Osteoblast (primary cell): Measurements from ENCODE around the gene ZNF506. TPM values are rescaled to one million over a fixed set of nuclear protein-coding genes. Genes with fewer than 3 reads are reported as not detected.
"Not testable (repeated sequence)": the region's sequence is repeated elsewhere in the genome, so short reads cannot be mapped to it uniquely, and the experiment has no call there.

Experiments used
- DNase-seq: peaks from one replicate; pipeline ENCODE4 v3.0.0; 2011; ENCODE audit warnings: low spot score, mixed read lengths; ENCODE audit not compliant: insufficient read length; ENCODE audit errors: missing footprints
- H2AFZ ChIP-seq: 2 replicates; pipeline ENCODE4 v1.6.0; 2011; ENCODE audit warnings: mild to moderate bottlenecking, low read length
- H3K27ac ChIP-seq: 2 replicates; pipeline ENCODE4 v1.5.1; 2011; ENCODE audit warnings: mild to moderate bottlenecking, low read depth, low read length, moderate library complexity
- H3K27me3 ChIP-seq: 2 replicates; pipeline ENCODE4 v1.6.0; 2012; ENCODE audit warnings: mild to moderate bottlenecking, control low read depth, inconsistent platforms, low read length, moderate library complexity; ENCODE audit not compliant: insufficient read depth
- H3K36me3 ChIP-seq: 2 replicates; pipeline ENCODE4 v1.5.1; 2011; ENCODE audit warnings: mild to moderate bottlenecking, low read length, control low read depth, moderate library complexity; ENCODE audit not compliant: insufficient read depth
- H3K4me1 ChIP-seq: 2 replicates; pipeline ENCODE4 v1.5.1; 2011; ENCODE audit warnings: mild to moderate bottlenecking, low read length, control low read depth, moderate library complexity; ENCODE audit not compliant: insufficient read depth
- H3K4me2 ChIP-seq: 2 replicates; pipeline ENCODE4 v1.6.0; 2011; ENCODE audit warnings: mild to moderate bottlenecking, low read length; ENCODE audit not compliant: insufficient read depth
- H3K4me3 ChIP-seq: fragments of 200-600 bp; sonication (generic); 3 replicates; pipeline ENCODE4 v1.5.1; 2012; ENCODE audit warnings: mild to moderate bottlenecking, low read length, inconsistent platforms; ENCODE audit not compliant: insufficient read depth
- H3K79me2 ChIP-seq: 2 replicates; pipeline ENCODE4 v1.6.0; 2012; ENCODE audit warnings: mild to moderate bottlenecking, low read length, control low read depth, inconsistent platforms; ENCODE audit not compliant: insufficient read depth
- H3K9me3 ChIP-seq: 2 replicates; pipeline ENCODE4 v1.5.1; 2011; ENCODE audit warnings: low read depth, low read length, control low read depth
- H4K20me1 ChIP-seq: 2 replicates; pipeline ENCODE4 v1.6.0; 2012; ENCODE audit warnings: mild to moderate bottlenecking, low read length, control low read depth; ENCODE audit not compliant: insufficient read depth
- total RNA-seq: library from RNA; depleted of rRNA; stranded (reverse); fragments of >200 nt; gene quantifications from 2 replicates; pipeline ENCODE4 v1.2.3, GENCODE V29; 2012
- TF ChIP-seq, protein P1 (sequence below): IDR thresholded peaks from 2 replicates; pipeline ENCODE4 v1.5.1; 2011; ENCODE audit warnings: mild to moderate bottlenecking, low read depth, low read length, moderate library complexity; ENCODE audit errors: extremely low read depth

Gene ZNF506
- total RNA-seq, 1 donor: 14.8 TPM

DNA sequence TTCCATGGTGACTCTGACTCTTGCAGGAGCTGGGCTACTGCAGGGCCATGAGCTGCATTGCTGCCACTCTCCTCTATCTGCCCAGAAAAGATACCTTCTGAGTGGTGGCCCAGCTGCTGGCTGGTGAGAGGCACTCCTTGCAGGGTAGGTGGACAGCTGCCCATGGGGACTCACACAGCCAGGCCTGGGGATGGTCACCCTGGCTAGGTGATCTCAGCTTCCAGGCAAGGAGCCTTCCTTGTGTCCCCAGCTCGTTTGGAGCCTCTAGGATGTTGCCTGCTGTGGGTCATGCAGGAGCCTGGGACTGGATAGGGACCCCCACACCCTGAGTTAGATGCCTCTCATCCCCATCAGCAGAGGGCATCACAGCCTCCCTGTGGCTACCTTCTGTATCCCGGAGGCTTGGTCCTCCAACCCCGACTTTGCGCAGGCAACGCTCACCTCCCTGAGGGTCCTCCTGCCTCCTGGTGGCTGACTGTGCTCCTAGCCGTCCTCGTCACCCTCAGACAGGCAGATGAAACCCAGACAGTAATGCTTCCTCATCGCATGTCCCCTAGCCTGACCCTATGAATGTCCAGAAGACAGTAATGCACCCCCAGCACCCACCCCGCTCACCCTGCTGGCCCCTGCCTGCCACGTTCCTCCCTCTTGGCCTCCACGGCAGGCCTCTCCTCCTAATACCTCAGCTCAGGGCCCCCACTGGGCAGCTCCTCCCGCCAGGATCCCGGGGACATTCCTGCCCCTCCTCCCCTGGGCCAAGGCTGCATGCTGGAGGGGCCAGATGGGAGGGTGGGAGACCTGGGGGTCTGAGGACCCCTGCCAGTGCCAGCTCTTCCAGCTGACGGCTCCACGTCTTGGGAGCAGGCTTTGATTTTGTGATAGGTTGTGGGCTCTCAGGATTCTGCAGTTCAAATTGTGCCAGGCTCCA, 75.0 kb downstream of the ZNF506 start:
- no peak overlapping the region for H3K27ac ChIP-seq
- no peaks in the 10 kb centered on the region for H3K36me3 ChIP-seq
- no peaks in the 10 kb centered on the region for H3K79me2 ChIP-seq
- no peaks in the 10 kb centered on the region for H3K27me3 ChIP-seq
- H2AFZ ChIP-seq: no peak overlapping the region
- H3K4me2 ChIP-seq: no peak overlapping the region
- H3K4me1 ChIP-seq: no peaks in the 10 kb centered on the region
- H3K4me3 ChIP-seq: no peak overlapping the region
- TF ChIP-seq, protein P1, sequence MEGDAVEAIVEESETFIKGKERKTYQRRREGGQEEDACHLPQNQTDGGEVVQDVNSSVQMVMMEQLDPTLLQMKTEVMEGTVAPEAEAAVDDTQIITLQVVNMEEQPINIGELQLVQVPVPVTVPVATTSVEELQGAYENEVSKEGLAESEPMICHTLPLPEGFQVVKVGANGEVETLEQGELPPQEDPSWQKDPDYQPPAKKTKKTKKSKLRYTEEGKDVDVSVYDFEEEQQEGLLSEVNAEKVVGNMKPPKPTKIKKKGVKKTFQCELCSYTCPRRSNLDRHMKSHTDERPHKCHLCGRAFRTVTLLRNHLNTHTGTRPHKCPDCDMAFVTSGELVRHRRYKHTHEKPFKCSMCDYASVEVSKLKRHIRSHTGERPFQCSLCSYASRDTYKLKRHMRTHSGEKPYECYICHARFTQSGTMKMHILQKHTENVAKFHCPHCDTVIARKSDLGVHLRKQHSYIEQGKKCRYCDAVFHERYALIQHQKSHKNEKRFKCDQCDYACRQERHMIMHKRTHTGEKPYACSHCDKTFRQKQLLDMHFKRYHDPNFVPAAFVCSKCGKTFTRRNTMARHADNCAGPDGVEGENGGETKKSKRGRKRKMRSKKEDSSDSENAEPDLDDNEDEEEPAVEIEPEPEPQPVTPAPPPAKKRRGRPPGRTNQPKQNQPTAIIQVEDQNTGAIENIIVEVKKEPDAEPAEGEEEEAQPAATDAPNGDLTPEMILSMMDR: no peak
- H3K9me3 ChIP-seq: no peaks in the 10 kb centered on the region
- peak; percentile 60 for DNase-seq
- H4K20me1 ChIP-seq: no peaks in the 10 kb centered on the region

DNA sequence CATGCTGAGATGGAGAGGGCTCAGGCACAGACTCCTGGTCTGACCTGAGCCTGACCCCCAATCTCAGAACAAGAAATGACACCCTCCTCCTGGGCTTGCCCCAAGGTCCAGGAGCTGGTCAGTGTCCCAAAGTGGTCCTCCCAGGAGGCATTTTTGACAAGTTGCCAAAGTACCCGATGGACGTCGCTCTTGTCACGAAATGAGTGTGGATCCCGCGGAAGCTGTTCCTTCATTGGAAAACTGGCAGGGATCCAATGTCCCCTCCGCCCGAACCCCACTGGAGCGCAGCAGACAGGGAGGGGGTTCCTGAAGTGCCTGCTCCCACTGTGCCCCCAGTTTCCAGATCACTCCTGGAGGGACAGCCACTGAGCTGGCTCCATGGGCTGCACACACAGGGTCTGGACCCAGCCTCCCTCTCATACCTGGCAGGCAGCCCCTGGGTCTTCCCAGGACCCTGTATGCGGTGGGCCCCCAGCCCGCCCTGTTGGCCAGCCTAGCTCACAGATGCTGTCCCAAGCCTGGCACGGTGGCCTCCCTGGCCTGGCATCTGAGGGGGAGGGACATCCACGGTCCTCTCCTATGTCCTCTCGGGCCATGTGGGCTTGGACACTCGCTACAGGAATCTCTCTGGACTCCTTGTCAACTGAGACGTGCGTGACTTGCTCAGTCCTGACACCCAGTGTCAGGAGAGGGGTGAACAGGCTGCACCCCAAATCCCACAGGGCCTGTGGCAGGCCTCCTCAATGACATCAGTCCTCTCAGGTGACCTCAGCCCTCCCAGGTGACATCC, 75.9 kb downstream of the ZNF506 start:
- Histone ChIP-seq H3K79me2 (no peaks in the 10 kb centered on the region), H3K9me3 (no peaks in the 10 kb centered on the region), H3K27ac (no peak overlapping the region), H2AFZ (no peak overlapping the region), H3K36me3 (no peaks in the 10 kb centered on the region), H4K20me1 (no peaks in the 10 kb centered on the region), H3K4me1 (no peaks in the 10 kb centered on the region), H3K4me2 (no peak overlapping the region), H3K27me3 (no peaks in the 10 kb centered on the region), H3K4me3 (no peak overlapping the region)
- TF ChIP-seq, protein P1: no peak
- peak; percentile 92 for DNase-seq

DNA sequence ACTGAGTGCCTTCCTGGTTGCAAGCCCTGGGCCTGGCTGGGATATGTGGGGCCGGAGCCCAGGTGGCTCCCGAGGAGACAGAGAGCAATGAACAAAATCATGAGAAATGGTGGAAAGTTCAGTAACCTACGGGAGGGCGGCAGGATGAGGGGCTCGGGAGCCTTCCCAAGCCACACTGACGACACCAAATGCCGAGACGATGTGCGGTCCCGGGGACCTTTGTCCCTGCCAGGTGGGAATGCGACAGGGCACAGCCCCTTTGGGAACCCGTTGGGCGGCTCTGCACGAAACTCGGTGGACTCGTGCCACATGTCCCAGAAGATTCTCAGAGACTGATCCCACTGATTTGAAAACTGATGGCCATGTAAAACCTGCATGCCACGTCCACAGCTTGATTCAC, 76.9 kb downstream of the ZNF506 start:
- H4K20me1 ChIP-seq: no peaks in the 10 kb centered on the region
- DNase-seq: peak; percentile 77

DNA sequence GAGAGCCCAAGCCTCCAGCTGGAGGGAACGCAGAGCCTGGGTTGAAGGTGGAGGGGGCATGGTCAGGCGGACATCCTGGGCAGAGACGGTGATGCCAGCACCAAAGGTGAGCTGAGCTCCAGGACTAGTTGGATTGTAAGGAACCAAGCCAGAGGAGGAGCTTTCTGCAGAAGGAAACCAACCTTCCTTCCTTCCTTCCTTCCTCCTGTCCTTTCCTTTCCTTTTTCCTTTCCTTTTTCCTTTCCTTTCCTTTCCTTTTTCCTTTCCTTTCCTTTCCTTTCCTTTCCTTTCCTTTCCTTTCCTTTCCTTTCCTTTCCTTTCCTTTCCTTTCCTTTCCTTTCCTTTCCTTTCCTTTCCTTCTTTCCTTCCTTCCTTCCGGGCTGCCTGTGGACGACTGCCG, 77.6 kb downstream of the ZNF506 start:
- not testable (repeated sequence) for H3K4me1 ChIP-seq

More for the DNA sequence above, 76.9 kb downstream of the ZNF506 start:
- H3K27me3 ChIP-seq: no peaks in the 10 kb centered on the region
- no peak overlapping the region for H3K4me2 ChIP-seq
- no peak overlapping the region for H2AFZ ChIP-seq
- no peaks in the 10 kb centered on the region for H3K9me3 ChIP-seq
- H3K4me3 ChIP-seq: no peak overlapping the region
- H3K4me1 ChIP-seq: no peaks in the 10 kb centered on the region
- TF ChIP-seq, protein P1: no peak
- H3K27ac ChIP-seq: no peak overlapping the region
- H3K36me3 ChIP-seq: no peaks in the 10 kb centered on the region
- no peaks in the 10 kb centered on the region for H3K79me2 ChIP-seq

More for the DNA sequence above, 77.6 kb downstream of the ZNF506 start:
- H3K79me2 ChIP-seq, H4K20me1 ChIP-seq, H3K4me3 ChIP-seq, H3K27me3 ChIP-seq, H3K4me2 ChIP-seq, H2AFZ ChIP-seq, H3K9me3 ChIP-seq, H3K27ac ChIP-seq, H3K36me3 ChIP-seq: not testable (repeated sequence)
- peak; percentile 32 for DNase-seq
